ENCODE results near the gene SLAMF9. TPM values are rescaled to one million over a fixed set of nuclear protein-coding genes. Genes with fewer than 3 reads are reported as not detected.

The SLAMF9 gene
- total RNA-seq, 1 experiment from 2014 or later = not detected

DNA sequence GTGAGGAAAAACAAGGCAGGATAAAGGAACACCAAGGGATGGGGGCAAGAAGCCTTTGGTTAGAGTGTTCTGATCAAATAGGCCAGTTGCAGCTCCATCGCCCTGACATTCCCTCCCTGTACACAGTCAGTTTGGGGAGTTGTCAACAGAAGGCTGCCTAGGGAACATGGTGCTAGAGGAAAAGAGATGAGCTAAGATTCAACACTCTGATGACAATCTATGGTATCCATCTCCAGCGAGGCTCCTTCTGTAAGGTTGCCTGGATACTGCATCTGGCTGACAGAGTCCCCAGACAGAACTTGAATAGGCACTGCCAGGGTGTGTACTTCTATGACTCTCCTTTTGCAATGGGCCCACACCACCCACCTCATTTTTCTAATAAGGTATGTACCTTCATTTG is 11.2 kb upstream of the SLAMF9 start:
- Histone ChIP-seq H3K4me2 (ENCODE audit: low read length) (no peak overlapping the region), H3K4me1 (ENCODE audit: control insufficient read depth in 1 of 2, insufficient read depth in 2 of 2, low read length in 2 of 2) (peaks cover 0 to 12% of the 10 kb centered on the region in 2 experiments; a peak in 2 of 4 replicates), H3K9ac (ENCODE audit: low read length) (no peak overlapping the region), H3K79me2 (ENCODE audit: insufficient read depth, low read length) (no peaks in the 10 kb centered on the region), H3K27me3 (ENCODE audit: insufficient read depth, low read length) (no peaks in the 10 kb centered on the region), H3K4me3 (replicated peaks in 1 of 2; ENCODE audit: low read depth in 1 of 2, low read length in 2 of 2) (no peak overlapping the region), H4K20me1 (ENCODE audit: insufficient read depth) (no peaks in the 10 kb centered on the region), H2AFZ (ENCODE audit: low read depth, low read length, poor library complexity, severe bottlenecking) (no peak overlapping the region), H3K9me2 (ENCODE audit: insufficient read depth) (no peaks in the 10 kb centered on the region), H3K9me3 (ENCODE audit: control insufficient read depth in 1 of 2, insufficient read depth in 1 of 2, low read depth in 1 of 2, low read length in 2 of 2) (no peaks in the 10 kb centered on the region; a peak in 1 of 4 replicates), H3K27ac (ENCODE audit: low read depth, low read length) (no peak overlapping the region), H3K36me3 (ENCODE audit: control insufficient read depth in 1 of 2, insufficient read depth in 2 of 2, low read length in 2 of 2) (no peaks in the 10 kb centered on the region)
- TF ChIP-seq, protein P1, sequence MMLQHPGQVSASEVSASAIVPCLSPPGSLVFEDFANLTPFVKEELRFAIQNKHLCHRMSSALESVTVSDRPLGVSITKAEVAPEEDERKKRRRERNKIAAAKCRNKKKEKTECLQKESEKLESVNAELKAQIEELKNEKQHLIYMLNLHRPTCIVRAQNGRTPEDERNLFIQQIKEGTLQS (IDR thresholded peaks at IDR 0.05) = no peak
- TF ChIP-seq POLR2AphosphoS5 (IDR thresholded peaks at IDR 0.05; ENCODE audit: low read depth, low read length) = no peak
- TF ChIP-seq SP1 (IDR thresholded peaks at IDR 0.05; ENCODE audit: low read depth) = no peak
- TF ChIP-seq RAD21 (IDR thresholded peaks at IDR 0.05; ENCODE audit: low read depth) = no peak
- no peak for TF ChIP-seq FOSL1 (IDR thresholded peaks at IDR 0.05; ENCODE audit: low read depth)
- no peak for TF ChIP-seq ZNF274 (IDR thresholded peaks at IDR 0.05; ENCODE audit: low read depth, low read length)
- TF ChIP-seq SRF (IDR thresholded peaks at IDR 0.05; ENCODE audit: low read depth) = no peak
- no peak for TF ChIP-seq ELF1 (IDR thresholded peaks at IDR 0.05; ENCODE audit: borderline replicate concordance, low read depth)
- no peak for TF ChIP-seq JUND (IDR thresholded peaks at IDR 0.05)
- no peak for TF ChIP-seq EZH2phosphoT487 (IDR thresholded peaks at IDR 0.05; ENCODE audit: borderline replicate concordance)
- TF ChIP-seq CTCF (IDR thresholded peaks at IDR 0.05 in 2 of 3, conservative IDR thresholded peaks at IDR 0.05 in 1 of 3; ENCODE audit: borderline replicate concordance in 1 of 3, insufficient read depth in 1 of 3, low read depth in 2 of 3, low read length in 2 of 3) = no peak
- no peak for TF ChIP-seq EZH2 (IDR thresholded peaks at IDR 0.05)
- TF ChIP-seq REST (IDR thresholded peaks at IDR 0.05; ENCODE audit: low read depth) = no peak
- intact Hi-C loops (cut with micrococcal nuclease) = no loop called here
- ATAC-seq (no peak), DNase-seq (ENCODE audit: low read depth, low spot score) (no peak)
- RAD21 ChIA-PET (ENCODE audit: low non-redundant PET in 1 of 2, low total read pairs in 2 of 2, uncharacterized antibody in 2 of 2, unreplicated experiment in 2 of 2) = no interaction called here
- BruUV-seq (replicated peaks) = no TSS peak
- CTCF ChIA-PET = no interaction called here
- POLR2A ChIA-PET = no interaction called here
